ENCODE measurements around the gene MLXIP. TPM values are rescaled to one million over a fixed set of nuclear protein-coding genes. Genes with fewer than 3 reads are reported as not detected.

The MLXIP gene
- total RNA-seq, 1 donor from 2014 or later, result 16.9 TPM

GRCh38 chr12:122130150-122130549 lies 51.6 kb downstream of the MLXIP start:
- peaks cover 7% of the 10 kb centered on the region for H3K4me1 ChIP-seq
- no peak for DNase-seq (ENCODE audit: extremely low spot score in 2 of 2)
- no peak overlapping the region for H3K4me3 ChIP-seq
- peaks cover 0 to 60% of the 10 kb centered on the region in 2 donors for H3K36me3 ChIP-seq
- intact Hi-C loops (cut with DNase I), result no loop called here
- H3K27ac ChIP-seq, result no peak overlapping the region
- no peaks in the 10 kb centered on the region for H3K9me3 ChIP-seq
- no peaks in the 10 kb centered on the region for H3K27me3 ChIP-seq
- TF ChIP-seq CTCF (IDR thresholded peaks at IDR 0.05), result no peak
- no peak for TF ChIP-seq POLR2AphosphoS5 (IDR thresholded peaks at IDR 0.05; ENCODE audit: insufficient read depth in 1 of 2, low read depth in 1 of 2)
- TF ChIP-seq POLR2A (IDR thresholded peaks at IDR 0.05), result no peak

GRCh38 chr12:122133192-122133950 lies 54.8 kb downstream of the MLXIP start:
- Histone ChIP-seq H3K9me3 (no peaks in the 10 kb centered on the region), H3K27ac (no peak overlapping the region), H3K36me3 (peaks cover 0 to 57% of the 10 kb centered on the region in 2 donors), H3K4me1 (no peaks in the 10 kb centered on the region), H3K4me3 (no peak overlapping the region), H3K27me3 (no peaks in the 10 kb centered on the region)
- TF ChIP-seq CTCF (IDR thresholded peaks at IDR 0.05), result no peak
- no peak for TF ChIP-seq POLR2A (IDR thresholded peaks at IDR 0.05)
- TF ChIP-seq POLR2AphosphoS5 (IDR thresholded peaks at IDR 0.05; ENCODE audit: insufficient read depth in 1 of 2, low read depth in 1 of 2), result no peak
- intact Hi-C loops (cut with DNase I), result no loop called here
- DNase-seq (ENCODE audit: extremely low spot score in 2 of 2), result no peak

GRCh38 chr12:122135437-122136031 lies 57.0 kb downstream of the MLXIP start:
- no peaks in the 10 kb centered on the region for H3K9me3 ChIP-seq
- no peak for DNase-seq (ENCODE audit: extremely low spot score in 2 of 2)
- H3K27me3 ChIP-seq, result no peaks in the 10 kb centered on the region
- intact Hi-C loops (cut with DNase I), result no loop called here
- H3K4me3 ChIP-seq, result no peak overlapping the region
- H3K36me3 ChIP-seq, result peaks cover 0 to 41% of the 10 kb centered on the region in 2 donors
- no peak overlapping the region for H3K27ac ChIP-seq
- TF ChIP-seq POLR2A (IDR thresholded peaks at IDR 0.05) (no peak), CTCF (IDR thresholded peaks at IDR 0.05) (no peak), POLR2AphosphoS5 (IDR thresholded peaks at IDR 0.05; ENCODE audit: insufficient read depth in 1 of 2, low read depth in 1 of 2) (no peak)
- no peaks in the 10 kb centered on the region for H3K4me1 ChIP-seq

GRCh38 chr12:122137229-122137628 lies 58.7 kb downstream of the MLXIP start:
- TF ChIP-seq POLR2A (IDR thresholded peaks at IDR 0.05), result no peak
- Histone ChIP-seq H3K27ac (no peak overlapping the region), H3K36me3 (peaks cover 0 to 52% of the 10 kb centered on the region in 2 donors)

GRCh38 chr12:122137681-122138080 lies 59.1 kb downstream of the MLXIP start:
- no peak overlapping the region for H3K4me3 ChIP-seq
- H3K27me3 ChIP-seq, result no peaks in the 10 kb centered on the region
- H3K27ac ChIP-seq, result no peak overlapping the region
- no peak for DNase-seq (ENCODE audit: extremely low spot score in 2 of 2)
- H3K4me1 ChIP-seq, result no peaks in the 10 kb centered on the region
- intact Hi-C loops (cut with DNase I), result no loop called here
- H3K9me3 ChIP-seq, result no peaks in the 10 kb centered on the region
- TF ChIP-seq POLR2AphosphoS5 (IDR thresholded peaks at IDR 0.05; ENCODE audit: insufficient read depth in 1 of 2, low read depth in 1 of 2) (no peak), CTCF (IDR thresholded peaks at IDR 0.05) (no peak), POLR2A (IDR thresholded peaks at IDR 0.05) (no peak)
- peaks cover 0 to 52% of the 10 kb centered on the region in 2 donors for H3K36me3 ChIP-seq

More at GRCh38 chr12:122137229-122137628, 58.7 kb downstream of the MLXIP start:
- no peaks in the 10 kb centered on the region for H3K4me1 ChIP-seq
- H3K27me3 ChIP-seq, result no peaks in the 10 kb centered on the region
- intact Hi-C loops (cut with DNase I), result no loop called here
- H3K9me3 ChIP-seq, result no peaks in the 10 kb centered on the region
- H3K4me3 ChIP-seq, result no peak overlapping the region
- no peak for DNase-seq (ENCODE audit: extremely low spot score in 2 of 2)
